Measurements from ENCODE around the gene WDR90.

DNA sequence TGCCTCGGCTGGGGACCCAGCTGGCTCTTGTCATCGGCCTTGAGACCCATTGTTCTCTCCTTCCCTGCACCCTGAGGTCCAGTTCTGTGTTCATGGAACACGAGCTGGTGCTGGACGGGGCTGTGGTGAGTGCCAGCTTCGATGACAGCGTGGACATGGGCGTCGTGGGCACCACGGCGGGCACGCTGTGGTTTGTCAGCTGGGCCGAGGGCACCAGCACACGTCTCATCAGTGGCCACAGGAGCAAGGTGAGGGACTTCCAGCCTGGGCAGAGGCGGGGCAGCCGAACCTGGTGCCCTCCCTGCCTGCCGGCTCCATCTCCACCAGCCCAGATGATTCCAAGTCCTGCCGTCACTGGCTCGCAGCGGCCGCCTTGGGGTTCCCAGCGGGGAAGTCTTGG is 13.4 kb downstream of the WDR90 start:
- TF ChIP-seq, protein P1, sequence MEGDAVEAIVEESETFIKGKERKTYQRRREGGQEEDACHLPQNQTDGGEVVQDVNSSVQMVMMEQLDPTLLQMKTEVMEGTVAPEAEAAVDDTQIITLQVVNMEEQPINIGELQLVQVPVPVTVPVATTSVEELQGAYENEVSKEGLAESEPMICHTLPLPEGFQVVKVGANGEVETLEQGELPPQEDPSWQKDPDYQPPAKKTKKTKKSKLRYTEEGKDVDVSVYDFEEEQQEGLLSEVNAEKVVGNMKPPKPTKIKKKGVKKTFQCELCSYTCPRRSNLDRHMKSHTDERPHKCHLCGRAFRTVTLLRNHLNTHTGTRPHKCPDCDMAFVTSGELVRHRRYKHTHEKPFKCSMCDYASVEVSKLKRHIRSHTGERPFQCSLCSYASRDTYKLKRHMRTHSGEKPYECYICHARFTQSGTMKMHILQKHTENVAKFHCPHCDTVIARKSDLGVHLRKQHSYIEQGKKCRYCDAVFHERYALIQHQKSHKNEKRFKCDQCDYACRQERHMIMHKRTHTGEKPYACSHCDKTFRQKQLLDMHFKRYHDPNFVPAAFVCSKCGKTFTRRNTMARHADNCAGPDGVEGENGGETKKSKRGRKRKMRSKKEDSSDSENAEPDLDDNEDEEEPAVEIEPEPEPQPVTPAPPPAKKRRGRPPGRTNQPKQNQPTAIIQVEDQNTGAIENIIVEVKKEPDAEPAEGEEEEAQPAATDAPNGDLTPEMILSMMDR (IDR thresholded peaks at IDR 0.05; ENCODE audit: insufficient read depth, low read depth, low read length): no peak
- no peak for TF ChIP-seq EZH2 (IDR thresholded peaks at IDR 0.05; ENCODE audit: insufficient read depth, low read length)
